SK-N-SH (cell line): Measurements from ENCODE around the gene IL9.

Experiments
- IRF3 ChIP-seq: fragments of 150-350 bp; IDR thresholded peaks from 2 replicates; pipeline ENCODE4 v1.6.1; 2016; ENCODE audit warnings: mild to moderate bottlenecking, low read depth, low read length
- TCF12 ChIP-seq: IDR thresholded peaks from 2 replicates; pipeline ENCODE4 v1.4.0; 2012

- TF ChIP-seq IRF3 (no peak), TCF12 (no peak)
Measured at GRCh38 chr5:135867599-135867998, 28.0 kb downstream of the IL9 start.
